IPS-15b (cell line): ENCODE results near the gene FAM181A.

Experiments used
- H3K27me3 ChIP-seq: one replicate; pipeline ENCODE4 v1.6.1; 2013; ENCODE audit warnings: low read length; ENCODE audit not compliant: control insufficient read depth, insufficient read depth
- H3K36me3 ChIP-seq: one replicate; pipeline ENCODE4 v1.6.1; 2013; ENCODE audit warnings: low read length; ENCODE audit not compliant: control insufficient read depth, insufficient read depth
- H3K4me1 ChIP-seq: one replicate; pipeline ENCODE4 v1.6.1; 2013; ENCODE audit warnings: mild to moderate bottlenecking, low read length; ENCODE audit not compliant: control insufficient read depth, insufficient read depth
- H3K4me3 ChIP-seq: one replicate; pipeline ENCODE4 v1.5.1; 2013; ENCODE audit warnings: low read depth, low read length
- H3K9ac ChIP-seq: one replicate; pipeline ENCODE4 v1.6.1; 2013; ENCODE audit warnings: low read depth, mild to moderate bottlenecking, low read length
- H3K9me3 ChIP-seq: one replicate; pipeline ENCODE4 v1.6.1; 2013; ENCODE audit warnings: mild to moderate bottlenecking, low read length; ENCODE audit not compliant: control insufficient read depth, insufficient read depth

Gene FAM181A

DNA sequence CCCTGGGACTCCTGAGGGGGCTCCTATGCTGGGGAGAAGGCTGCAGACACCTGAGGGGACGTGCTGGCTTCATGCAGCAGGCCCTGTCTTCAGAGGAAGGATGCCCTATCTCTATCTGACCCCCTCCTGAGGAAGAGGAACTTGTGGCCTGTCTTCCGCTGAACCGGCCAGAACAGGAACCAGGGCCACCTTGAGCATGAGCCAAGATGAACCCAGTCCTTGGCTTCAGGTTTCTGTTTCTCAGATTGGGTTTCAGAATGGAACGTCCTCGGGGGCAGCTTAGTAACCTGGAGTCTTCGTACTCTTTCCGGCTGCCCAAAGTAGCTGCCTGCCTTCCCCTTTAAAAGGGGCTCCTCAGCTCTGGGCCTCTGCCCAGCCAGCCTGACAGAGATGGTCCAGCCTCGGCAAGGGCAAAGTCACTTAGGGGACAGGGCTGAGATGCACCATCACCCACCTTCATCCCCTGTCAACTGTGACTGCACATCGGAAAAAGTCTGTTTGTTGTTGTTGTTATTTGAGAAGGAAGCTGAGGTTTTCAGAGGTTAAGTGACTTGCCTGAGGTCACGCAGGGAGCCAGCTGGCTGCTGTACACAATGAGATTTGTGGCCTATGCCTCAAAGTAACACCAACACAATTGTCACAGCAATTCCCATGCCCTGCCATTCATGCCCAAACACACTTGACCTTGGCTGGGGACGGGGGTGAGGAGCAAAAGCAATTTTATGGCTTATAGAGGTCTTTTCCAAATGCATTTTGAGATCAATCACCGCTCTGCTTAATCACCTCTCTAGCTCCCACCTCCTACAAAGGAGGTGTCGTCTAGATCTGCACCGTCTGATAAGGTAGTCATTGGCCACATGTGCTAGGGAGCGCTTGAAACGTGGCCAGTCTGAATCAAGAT, 35.8 kb downstream of the FAM181A start:
- Histone ChIP-seq H3K9ac (no peak overlapping the region), H3K4me1 (no peaks in the 10 kb centered on the region), H3K4me3 (no peak overlapping the region)

GRCh38 chr14:93963692-93964091, 36.5 kb downstream of the FAM181A start:
- Histone ChIP-seq H3K36me3 (no peaks in the 10 kb centered on the region), H3K27me3 (no peaks in the 10 kb centered on the region), H3K4me3 (no peak overlapping the region), H3K9ac (no peak overlapping the region), H3K9me3 (no peaks in the 10 kb centered on the region), H3K4me1 (no peaks in the 10 kb centered on the region)

More for the DNA sequence above, 35.8 kb downstream of the FAM181A start:
- Histone ChIP-seq H3K9me3 (no peaks in the 10 kb centered on the region), H3K36me3 (no peaks in the 10 kb centered on the region), H3K27me3 (no peaks in the 10 kb centered on the region)

- H3K4me1 ChIP-seq = no peaks in the 10 kb centered on the region
- H3K36me3 ChIP-seq = no peaks in the 10 kb centered on the region
- no peak overlapping the region for H3K4me3 ChIP-seq
- no peak overlapping the region for H3K9ac ChIP-seq
- H3K27me3 ChIP-seq = no peaks in the 10 kb centered on the region
- no peaks in the 10 kb centered on the region for H3K9me3 ChIP-seq
Observed at GRCh38 chr14:93964281-93964680, 37.1 kb downstream of the FAM181A start.

GRCh38 chr14:93964820-93965286, 37.7 kb downstream of the FAM181A start:
- no peak overlapping the region for H3K9ac ChIP-seq
- H3K9me3 ChIP-seq = no peaks in the 10 kb centered on the region
- no peaks in the 10 kb centered on the region for H3K4me1 ChIP-seq
- H3K4me3 ChIP-seq = no peak overlapping the region
- H3K36me3 ChIP-seq = no peaks in the 10 kb centered on the region
- no peaks in the 10 kb centered on the region for H3K27me3 ChIP-seq

DNA sequence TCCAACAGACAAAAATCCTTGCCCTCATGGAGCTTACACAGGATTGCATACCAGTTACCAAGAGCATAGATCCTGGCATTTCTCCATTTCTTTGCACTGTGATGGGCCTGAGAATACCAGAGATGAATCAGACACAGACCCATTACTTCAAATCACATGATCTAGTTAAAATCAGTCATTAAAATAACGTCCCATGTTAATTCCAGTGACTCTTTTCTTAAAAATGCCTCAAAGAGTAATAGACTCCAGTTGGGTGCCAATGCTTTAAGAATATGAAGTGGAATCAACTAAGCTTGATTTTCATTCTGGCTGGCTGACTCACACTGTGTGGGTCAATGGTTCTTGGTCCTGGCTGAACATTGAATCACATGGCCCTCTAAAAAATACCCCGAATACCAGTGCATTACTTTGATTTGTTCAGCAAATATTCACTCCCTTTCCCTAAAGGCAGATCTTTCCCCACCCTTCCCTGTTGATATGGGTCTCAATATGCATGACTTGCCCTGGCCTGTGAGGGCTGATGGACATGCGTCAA, 38.2 kb downstream of the FAM181A start:
- no peaks in the 10 kb centered on the region for H3K9me3 ChIP-seq
- H3K36me3 ChIP-seq = no peaks in the 10 kb centered on the region
- H3K4me1 ChIP-seq = no peaks in the 10 kb centered on the region
- no peaks in the 10 kb centered on the region for H3K27me3 ChIP-seq
- H3K9ac ChIP-seq = no peak overlapping the region
- H3K4me3 ChIP-seq = no peak overlapping the region

DNA sequence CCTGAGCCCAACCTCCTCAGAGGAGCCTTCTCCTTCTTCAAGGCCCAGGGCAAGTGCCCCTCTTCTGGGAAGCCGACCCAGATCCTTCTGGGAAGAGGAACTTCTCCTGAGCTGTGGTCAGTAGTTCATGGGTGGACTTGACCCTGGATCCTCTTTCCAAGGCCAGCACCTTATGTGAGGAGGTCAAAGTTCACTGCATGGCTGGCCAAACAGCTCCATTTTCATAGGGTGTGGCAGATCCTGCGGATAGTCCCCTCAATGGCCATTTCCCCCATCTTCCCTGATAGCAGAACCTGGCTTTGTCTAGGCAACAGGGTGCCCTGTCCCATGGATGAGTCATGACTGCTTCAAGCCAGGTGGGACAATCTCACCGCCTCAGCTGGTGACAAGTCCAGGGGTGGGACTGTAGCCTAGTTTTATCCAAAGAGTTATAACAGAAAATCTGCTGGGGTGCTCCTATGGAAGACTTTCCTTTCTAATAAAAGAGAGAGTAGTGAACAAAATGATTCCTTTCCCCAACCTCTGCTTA, 38.9 kb downstream of the FAM181A start:
- no peak overlapping the region for H3K9ac ChIP-seq
- no peaks in the 10 kb centered on the region for H3K4me1 ChIP-seq
- no peaks in the 10 kb centered on the region for H3K36me3 ChIP-seq

DNA sequence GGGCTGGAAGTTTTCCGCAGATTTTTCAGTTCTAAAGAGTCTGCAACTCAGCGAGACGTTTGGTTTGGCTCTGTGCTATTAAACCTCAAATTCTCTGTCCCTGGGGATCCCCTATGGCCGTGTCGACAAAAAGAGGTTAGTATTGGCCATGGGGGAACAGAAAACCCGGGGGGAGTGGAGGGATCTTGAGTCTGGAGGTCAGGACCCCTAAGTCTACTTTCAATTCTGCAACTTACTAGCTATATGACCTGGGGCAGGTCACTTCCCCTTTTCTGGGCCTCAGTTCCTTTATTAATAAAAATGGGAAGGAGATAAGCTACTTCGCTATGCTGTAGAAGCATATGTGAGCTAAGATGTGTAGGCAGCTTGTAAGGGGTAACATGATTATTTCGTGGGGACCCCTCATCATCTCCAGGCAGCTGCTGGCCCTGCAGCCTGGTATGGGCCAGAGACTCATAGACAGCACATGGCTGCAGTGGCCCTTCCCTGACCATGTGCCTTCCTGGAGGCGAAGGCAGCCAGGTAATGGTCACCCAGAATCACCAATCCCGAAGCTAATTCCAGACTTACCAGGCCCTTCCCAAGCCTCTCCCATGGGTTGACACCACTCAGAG, 40.6 kb downstream of the FAM181A start:
- Histone ChIP-seq H3K4me1 (no peaks in the 10 kb centered on the region), H3K4me3 (no peak overlapping the region), H3K9me3 (no peaks in the 10 kb centered on the region)

More for the DNA sequence above, 38.9 kb downstream of the FAM181A start:
- H3K9me3 ChIP-seq = no peaks in the 10 kb centered on the region
- no peaks in the 10 kb centered on the region for H3K27me3 ChIP-seq
- H3K4me3 ChIP-seq = no peak overlapping the region

DNA sequence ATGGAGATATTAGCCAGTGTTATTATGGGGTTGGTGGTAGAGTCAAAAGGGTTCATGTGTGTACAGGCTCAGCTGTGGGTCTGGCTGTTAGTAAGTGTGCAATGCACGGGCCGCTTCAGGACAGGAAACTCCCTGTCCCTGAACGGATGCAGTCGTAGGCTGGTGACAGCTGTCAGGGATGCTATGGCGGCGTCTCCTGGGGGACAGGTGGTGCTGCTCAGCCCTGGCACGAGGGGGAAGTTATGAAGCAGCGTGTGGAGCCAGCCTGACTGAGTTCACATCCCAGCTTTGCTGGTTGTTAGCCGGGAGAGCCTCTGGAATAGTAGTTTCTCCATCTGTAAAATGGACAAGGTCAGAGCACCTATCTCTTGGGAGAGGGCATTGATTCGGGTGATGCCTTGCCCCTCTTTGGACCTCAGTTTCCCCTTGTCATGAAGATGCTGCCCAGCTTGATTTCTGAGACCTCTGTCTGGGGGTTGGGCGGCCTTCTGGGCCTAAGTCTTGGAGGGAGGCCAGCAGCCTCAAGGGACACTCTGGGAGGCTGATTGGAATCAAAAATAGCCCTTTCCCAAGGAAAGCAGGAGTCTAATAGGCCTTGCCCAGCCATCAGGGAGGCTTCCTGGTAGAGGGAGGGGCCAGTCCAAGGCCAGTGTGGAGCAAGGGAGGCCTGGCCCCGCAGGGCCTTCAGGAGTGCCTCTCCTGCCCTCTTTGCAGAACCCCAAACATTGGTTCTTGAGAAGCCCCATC, 42.1 kb downstream of the FAM181A start:
- no peaks in the 10 kb centered on the region for H3K27me3 ChIP-seq
- no peaks in the 10 kb centered on the region for H3K9me3 ChIP-seq
- H3K9ac ChIP-seq = no peak overlapping the region
- H3K4me3 ChIP-seq = no peak overlapping the region
- no peaks in the 10 kb centered on the region for H3K36me3 ChIP-seq
- no peaks in the 10 kb centered on the region for H3K4me1 ChIP-seq

More for the DNA sequence above, 40.6 kb downstream of the FAM181A start:
- Histone ChIP-seq H3K27me3 (no peaks in the 10 kb centered on the region), H3K36me3 (no peaks in the 10 kb centered on the region), H3K9ac (no peak overlapping the region)

DNA sequence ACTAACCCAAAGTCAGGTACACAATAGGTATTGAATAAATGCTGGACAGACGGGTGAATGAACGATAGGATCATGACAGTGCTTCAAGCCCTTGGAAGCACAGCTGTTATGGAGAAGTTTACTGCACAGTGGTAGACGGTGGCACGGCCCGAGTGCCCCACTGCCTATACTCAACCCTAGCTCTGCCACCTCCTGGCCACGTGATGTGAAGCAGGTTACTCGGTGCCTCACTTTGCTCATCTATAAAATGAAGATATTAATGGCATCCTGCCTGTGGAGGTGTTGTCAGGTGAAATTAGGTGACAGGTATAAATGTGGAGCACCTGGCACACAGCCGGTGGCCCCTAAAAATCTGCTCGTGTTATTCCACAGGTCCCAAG, 43.4 kb downstream of the FAM181A start:
- Histone ChIP-seq H3K9ac (no peak overlapping the region), H3K36me3 (no peaks in the 10 kb centered on the region), H3K4me3 (no peak overlapping the region), H3K9me3 (no peaks in the 10 kb centered on the region), H3K4me1 (no peaks in the 10 kb centered on the region), H3K27me3 (no peaks in the 10 kb centered on the region)

DNA sequence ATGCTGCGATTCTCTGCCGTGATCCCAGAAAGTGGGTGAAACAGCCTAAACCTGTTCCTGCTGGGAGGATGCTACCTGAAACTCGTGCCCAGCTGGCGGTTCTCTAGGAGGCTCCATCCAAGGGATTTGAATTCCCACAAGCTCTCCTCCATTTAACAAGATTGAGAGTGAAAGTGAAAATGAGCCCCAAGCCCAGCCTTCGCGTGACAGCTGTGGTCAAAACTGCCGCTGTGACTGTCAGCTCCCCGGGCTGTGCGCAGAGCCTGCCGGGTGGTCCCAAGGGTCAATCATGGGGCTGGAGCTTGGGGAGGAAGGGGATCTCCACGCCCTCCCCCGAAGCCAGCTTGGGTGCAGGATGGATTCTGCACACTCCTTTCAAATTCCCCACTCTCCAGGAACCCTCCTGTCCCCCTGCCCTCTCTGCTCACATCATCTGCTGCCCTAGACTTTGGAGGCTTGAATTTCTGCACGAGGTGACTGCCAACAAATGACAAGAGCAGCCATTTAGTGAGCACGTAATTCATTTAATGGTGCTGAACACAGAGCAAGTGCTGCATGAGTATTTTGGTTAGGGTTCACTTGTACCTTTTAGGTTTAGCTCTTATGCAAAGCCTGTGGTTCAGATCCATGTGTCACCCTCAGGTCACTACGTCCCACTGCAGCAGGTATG, 44.0 kb downstream of the FAM181A start:
- H3K9me3 ChIP-seq = no peaks in the 10 kb centered on the region
- no peaks in the 10 kb centered on the region for H3K4me1 ChIP-seq
- no peak overlapping the region for H3K4me3 ChIP-seq
- H3K27me3 ChIP-seq = no peaks in the 10 kb centered on the region
- H3K9ac ChIP-seq = no peak overlapping the region
- no peaks in the 10 kb centered on the region for H3K36me3 ChIP-seq

- Histone ChIP-seq H3K36me3 (no peaks in the 10 kb centered on the region), H3K4me1 (no peaks in the 10 kb centered on the region), H3K9me3 (no peaks in the 10 kb centered on the region), H3K9ac (no peak overlapping the region), H3K27me3 (no peaks in the 10 kb centered on the region), H3K4me3 (no peak overlapping the region)
Observed at GRCh38 chr14:93971635-93972027, 44.5 kb downstream of the FAM181A start.
